IPS-15b (cell line): ENCODE measurements around the gene FAM13B.
A peak's percentile ranks its signal among the peaks of the same experiment; 100 is the strongest.
"Not testable (repeated sequence)": the region's sequence is repeated elsewhere in the genome, so short reads cannot be mapped to it uniquely, and the experiment has no call there.

ENCODE experiments used
- H3K27me3 ChIP-seq: one replicate; pipeline ENCODE4 v1.6.1; 2013; ENCODE audit warnings: low read length; ENCODE audit not compliant: control insufficient read depth, insufficient read depth
- H3K36me3 ChIP-seq: one replicate; pipeline ENCODE4 v1.6.1; 2013; ENCODE audit warnings: low read length; ENCODE audit not compliant: control insufficient read depth, insufficient read depth
- H3K4me1 ChIP-seq: one replicate; pipeline ENCODE4 v1.6.1; 2013; ENCODE audit warnings: mild to moderate bottlenecking, low read length; ENCODE audit not compliant: control insufficient read depth, insufficient read depth
- H3K4me3 ChIP-seq: one replicate; pipeline ENCODE4 v1.5.1; 2013; ENCODE audit warnings: low read depth, low read length
- H3K9ac ChIP-seq: one replicate; pipeline ENCODE4 v1.6.1; 2013; ENCODE audit warnings: low read depth, mild to moderate bottlenecking, low read length
- H3K9me3 ChIP-seq: one replicate; pipeline ENCODE4 v1.6.1; 2013; ENCODE audit warnings: mild to moderate bottlenecking, low read length; ENCODE audit not compliant: control insufficient read depth, insufficient read depth

Gene FAM13B

DNA sequence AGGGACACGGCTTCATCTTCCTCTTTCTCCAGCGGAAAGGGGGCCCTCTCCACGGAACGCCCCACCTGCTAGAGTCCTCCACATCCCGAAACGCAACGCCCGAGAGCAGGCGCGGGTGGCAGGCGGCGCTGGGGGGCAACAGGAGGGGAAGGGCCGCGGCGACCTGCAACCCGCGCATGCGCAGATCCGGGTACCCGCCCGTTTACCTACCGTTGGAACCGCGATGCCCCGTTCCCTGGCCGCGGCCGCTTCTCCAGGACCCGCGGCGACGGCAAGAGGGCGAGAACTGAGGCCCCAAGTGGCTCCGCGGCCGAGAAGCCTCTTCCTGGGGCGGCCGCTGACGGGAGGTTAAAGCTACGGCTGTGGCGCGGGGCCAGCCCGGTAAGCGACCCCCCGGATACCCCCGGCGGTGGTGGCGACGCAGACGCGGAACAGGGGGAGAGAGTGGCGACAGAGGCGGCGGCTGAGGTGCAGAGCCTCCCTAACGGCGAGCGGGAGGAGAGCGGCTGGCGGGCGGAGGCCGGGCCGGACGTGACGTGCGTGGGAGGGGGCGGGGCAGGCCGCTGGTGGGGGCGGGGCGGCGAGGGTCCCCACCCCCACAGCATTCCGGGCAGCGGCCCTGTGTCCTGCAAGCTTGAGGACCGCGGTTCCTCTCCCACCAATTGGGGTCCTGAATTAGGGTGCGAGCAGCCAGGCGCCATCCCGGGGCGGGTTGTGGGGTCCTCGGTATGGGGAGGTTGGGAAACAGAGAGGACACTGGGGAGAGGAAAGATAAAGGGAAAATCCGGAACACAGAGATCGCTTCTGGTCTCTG, at the start of gene FAM13B:
FAM13B (minus strand) TSS at position 508 of the 814 bp plus-strand sequence. CDS start 13,968 bp downstream, outside the sequence.
- H3K9ac ChIP-seq = peak within 1 kb of the TSS; percentile 77
- H3K9me3 ChIP-seq = no peaks in the 10 kb centered on the region
- H3K4me3 ChIP-seq = peak within 1 kb of the TSS; percentile 94
- no peaks in the 10 kb centered on the region for H3K36me3 ChIP-seq
- H3K27me3 ChIP-seq = no peaks in the 10 kb centered on the region
- H3K4me1 ChIP-seq = peaks cover 5% of the 10 kb centered on the region

DNA sequence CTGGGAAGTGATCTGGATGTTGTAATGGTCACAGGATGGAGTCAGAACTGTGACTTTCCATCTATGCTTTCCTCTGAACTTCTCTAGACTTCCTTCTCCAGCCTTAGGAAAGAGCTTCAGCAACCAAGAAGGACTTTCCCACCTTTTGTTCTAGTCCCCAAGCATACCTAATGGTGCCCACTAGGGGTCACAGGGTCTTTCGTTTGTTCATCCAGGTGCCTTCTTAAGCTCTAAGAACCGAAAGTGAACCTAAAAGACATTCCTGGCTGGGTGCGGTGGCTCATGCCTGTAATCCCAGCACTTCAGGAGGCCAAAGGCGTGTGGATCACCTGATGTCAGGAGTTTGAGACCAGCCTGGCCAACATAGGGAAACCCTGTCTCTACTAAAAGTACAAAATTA, 49.2 kb upstream of the FAM13B start:
- Histone ChIP-seq H3K4me1 (peaks cover 21% of the 10 kb centered on the region), H3K36me3 (no peaks in the 10 kb centered on the region), H3K27me3 (peaks cover 13% of the 10 kb centered on the region), H3K9ac (no peak overlapping the region), H3K9me3 (no peaks in the 10 kb centered on the region), H3K4me3 (no peak overlapping the region)

DNA sequence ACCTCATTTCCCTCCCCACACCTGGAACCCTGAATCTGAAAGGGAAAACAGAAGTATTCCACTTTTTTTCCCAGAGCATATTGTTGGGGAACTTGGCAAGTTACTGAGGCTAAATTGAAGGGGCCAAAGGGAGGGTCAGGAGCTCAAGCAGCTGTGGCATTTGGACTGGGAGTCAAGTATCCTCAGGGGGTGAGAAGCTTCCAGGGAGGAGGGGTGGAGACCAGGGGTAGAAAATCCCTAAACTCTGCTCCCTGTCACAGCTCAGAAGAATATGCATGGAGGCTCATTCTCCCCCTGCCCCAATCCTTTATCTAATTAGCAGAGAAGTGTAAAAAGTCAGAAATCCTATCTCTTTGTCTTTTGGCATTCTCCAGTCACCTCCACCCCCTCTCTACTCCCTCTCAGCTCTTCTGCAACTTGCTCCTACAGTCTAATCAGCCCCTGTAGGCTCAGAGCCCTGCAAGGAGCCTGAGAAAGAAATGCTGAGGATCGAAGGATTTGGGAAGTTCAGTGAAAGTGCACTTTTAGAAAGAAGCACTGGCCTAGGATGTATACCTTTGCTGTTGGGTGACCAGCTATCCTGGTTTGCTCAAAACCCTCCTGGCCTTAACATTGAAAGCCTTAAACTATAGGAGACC, 45.2 kb upstream of the FAM13B start:
- Histone ChIP-seq H3K36me3 (no peaks in the 10 kb centered on the region), H3K9me3 (no peaks in the 10 kb centered on the region), H3K4me1 (peaks cover 15% of the 10 kb centered on the region), H3K9ac (no peak overlapping the region), H3K4me3 (no peak overlapping the region), H3K27me3 (no peaks in the 10 kb centered on the region)

DNA sequence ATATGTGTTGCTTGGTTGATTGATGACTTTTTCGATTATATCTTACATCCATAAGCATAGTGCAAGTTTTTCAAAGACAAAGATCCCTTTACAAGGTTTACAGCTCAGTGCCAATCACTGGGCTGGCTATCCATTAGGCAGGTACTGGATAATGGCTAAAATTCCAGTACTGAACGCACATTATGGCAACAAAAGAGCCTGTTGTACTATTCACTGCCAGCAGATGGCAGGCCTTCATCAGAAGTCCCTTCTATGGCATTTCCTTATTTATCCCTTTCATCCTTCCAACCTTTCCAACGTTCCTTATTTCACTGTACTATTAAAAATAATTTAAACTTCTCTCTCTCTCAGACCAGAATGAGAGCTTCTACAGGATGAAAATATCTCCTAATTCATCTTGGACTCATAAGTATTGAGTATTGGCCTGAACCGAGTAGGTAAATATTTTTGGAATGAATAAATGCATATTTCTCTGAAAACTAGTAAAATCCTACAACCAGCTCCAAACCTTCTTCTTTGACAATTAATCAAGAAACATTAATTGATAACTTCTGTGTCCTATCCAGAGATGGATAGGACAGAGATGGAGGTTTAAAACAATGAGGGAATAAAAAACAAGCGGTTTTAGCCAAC, 44.3 kb upstream of the FAM13B start:
- Histone ChIP-seq H3K27me3 (no peaks in the 10 kb centered on the region), H3K36me3 (no peaks in the 10 kb centered on the region), H3K9me3 (no peaks in the 10 kb centered on the region), H3K9ac (no peak overlapping the region), H3K4me3 (no peak overlapping the region), H3K4me1 (peaks cover 15% of the 10 kb centered on the region)

DNA sequence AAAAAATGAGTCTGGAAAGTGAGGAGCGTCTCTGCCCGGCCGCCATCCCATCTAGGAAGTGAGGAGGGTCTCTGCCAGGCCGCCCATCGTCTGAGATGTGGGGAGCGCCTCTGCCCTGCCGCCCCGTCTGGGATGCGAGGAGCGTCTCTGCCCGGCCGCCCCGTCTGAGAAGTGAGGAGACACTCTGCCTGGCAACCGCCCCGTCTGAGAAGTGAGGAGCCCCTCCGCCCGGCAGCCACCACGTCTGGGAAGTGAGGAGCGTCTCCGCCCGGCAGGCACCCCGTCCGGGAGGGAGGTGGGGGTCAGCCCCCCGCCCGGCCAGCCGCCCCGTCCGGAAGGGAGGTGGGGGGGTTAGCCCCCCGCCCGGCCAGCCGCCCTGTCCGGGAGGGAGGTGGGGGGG, 37.1 kb upstream of the FAM13B start:
- H3K36me3 ChIP-seq, H3K9ac ChIP-seq, H3K4me3 ChIP-seq, H3K4me1 ChIP-seq, H3K9me3 ChIP-seq, H3K27me3 ChIP-seq: not testable (repeated sequence)

DNA sequence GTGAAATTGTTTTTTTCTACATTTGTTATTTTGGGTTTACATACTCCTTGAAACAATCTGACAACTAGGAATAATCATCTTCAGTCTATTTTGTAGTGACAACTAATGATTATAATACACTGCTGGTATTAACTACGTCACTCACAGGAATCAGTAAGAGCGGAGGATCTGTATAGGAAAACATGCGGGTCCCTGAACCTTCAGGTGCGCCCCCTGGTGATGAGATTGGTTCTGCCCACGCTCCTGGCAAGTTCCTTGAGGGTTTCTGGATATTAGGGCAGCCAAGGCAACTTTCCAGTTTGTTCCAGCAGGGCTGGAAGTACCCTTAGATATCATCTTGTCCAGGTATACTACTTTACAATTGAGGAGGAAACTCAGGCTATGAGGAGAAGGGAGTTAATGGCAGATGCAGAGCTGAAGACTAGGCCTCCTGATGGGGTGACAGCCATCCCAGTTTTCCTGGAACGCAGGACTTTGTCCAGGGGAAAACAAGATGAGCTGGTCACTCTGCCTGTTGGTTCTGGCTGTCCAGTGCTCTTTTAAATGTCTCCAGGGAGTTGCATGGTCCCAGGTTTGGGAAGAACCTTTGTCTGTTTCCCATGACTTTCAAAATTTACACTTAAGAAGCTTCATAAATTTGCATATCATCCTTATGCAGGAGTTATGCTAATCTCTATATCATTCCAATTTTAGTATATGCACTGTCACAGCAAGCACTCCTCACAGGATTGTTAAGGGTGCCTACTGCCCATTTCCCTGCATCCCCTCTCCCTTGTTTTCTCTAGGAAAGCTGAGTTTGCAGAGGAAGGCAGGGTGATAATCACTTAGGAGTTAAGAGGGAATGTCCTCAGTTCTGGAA, 36.1 kb upstream of the FAM13B start:
- Histone ChIP-seq H3K4me3 (no peak overlapping the region), H3K36me3 (no peaks in the 10 kb centered on the region), H3K4me1 (no peaks in the 10 kb centered on the region), H3K9ac (no peak overlapping the region), H3K27me3 (no peaks in the 10 kb centered on the region), H3K9me3 (no peaks in the 10 kb centered on the region)

DNA sequence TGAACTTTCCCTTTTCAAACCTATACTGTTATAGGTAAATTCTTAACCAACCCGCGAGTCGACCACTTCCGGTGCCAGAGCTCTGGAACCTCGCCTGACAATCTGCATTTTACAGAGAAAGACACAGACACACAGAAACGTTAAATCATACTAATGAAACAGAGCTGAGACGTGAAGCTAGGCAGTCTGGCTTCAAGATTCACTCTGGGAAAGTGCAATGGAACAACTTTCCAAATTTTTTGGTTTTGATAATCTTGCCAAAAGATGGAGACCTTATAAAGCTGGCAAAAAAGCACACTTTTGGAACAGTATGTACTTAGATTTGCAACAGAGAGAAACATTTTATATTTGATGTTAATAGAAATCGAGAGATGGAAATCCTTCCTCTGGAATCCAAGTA, 35.1 kb upstream of the FAM13B start:
- Histone ChIP-seq H3K27me3 (no peaks in the 10 kb centered on the region), H3K4me3 (no peak overlapping the region), H3K9ac (no peak overlapping the region), H3K36me3 (no peaks in the 10 kb centered on the region), H3K9me3 (no peaks in the 10 kb centered on the region), H3K4me1 (no peaks in the 10 kb centered on the region)

DNA sequence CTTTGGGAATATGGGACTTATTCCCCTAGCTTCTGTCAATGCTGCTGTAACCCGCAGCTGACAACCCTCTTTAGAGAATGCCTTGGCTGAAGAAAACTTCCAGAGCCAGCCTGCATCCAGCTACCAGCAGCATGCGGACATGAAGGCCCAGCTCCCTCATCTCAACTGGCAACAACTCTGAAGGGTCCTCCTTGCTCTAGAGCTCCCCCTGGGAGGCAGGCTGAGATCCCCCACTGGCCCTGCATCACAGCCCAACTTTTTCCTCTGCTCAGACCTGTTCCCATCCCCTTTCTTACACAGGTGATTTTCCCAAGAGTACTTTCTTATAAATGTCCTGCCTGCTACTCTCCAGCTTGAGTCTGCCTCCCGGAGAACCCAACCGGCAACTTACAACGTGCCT, 32.2 kb upstream of the FAM13B start:
- Histone ChIP-seq H3K4me3 (no peak overlapping the region), H3K27me3 (no peaks in the 10 kb centered on the region), H3K9me3 (no peaks in the 10 kb centered on the region), H3K9ac (no peak overlapping the region), H3K4me1 (no peaks in the 10 kb centered on the region), H3K36me3 (no peaks in the 10 kb centered on the region)

DNA sequence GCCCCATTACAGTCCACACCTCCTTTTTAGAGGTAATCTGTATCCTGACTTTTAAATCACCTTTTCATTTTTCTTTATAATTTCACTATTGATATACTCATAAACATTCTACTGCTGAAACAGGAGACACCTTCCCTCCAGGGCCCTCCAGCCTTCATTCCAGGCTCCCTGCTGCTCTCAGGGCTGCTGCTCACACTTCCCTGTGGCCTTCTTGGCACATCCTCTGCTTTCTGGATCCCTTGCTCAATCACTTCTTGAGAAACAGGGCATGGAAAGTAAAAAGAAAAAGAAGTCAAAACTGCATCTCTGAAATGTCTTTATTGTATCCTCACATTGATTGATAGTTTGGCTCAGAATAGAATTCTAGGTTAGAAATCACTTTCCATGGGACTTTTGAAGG, 31.6 kb upstream of the FAM13B start:
- H3K4me1 ChIP-seq = no peaks in the 10 kb centered on the region
- H3K9ac ChIP-seq = no peak overlapping the region
- no peaks in the 10 kb centered on the region for H3K36me3 ChIP-seq
- H3K4me3 ChIP-seq = no peak overlapping the region
- H3K9me3 ChIP-seq = no peaks in the 10 kb centered on the region
- H3K27me3 ChIP-seq = no peaks in the 10 kb centered on the region

DNA sequence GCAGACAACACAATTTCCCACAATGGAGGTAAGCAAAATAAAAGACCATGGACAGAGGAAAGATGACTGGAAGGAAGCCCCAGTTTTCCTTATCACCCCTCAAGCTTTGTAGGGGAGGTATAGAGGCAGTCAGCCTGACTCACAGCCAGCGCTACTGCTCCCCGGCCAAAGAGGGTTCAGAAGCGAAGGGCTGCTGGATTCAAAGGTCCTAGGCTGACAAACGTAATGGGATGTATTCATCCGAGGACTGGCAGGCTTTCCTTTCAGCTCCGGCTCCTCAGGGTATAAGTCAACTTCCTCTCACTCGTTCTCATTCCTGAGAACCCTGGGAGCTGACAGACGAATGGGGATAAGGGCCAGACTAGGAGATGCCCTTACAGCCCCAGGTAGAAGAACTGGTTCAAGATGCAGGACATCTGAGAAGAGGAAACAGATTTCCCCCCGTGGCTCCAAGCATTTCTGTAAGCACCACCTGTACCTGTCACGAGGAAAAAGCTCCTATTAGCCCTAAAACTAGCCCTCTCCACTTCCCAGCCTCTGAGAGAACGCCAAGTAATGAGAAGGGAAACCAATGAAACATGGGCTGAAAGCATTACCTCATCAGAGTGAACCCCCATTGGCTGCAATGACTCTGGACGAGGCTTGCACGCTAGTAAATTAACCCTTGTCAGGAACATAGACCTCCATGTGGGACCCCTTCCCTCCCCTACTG, 22.1 kb upstream of the FAM13B start:
- H3K36me3 ChIP-seq = no peaks in the 10 kb centered on the region
- H3K9ac ChIP-seq = no peak overlapping the region
- H3K4me1 ChIP-seq = peaks cover 7% of the 10 kb centered on the region
- H3K9me3 ChIP-seq = no peaks in the 10 kb centered on the region
- H3K4me3 ChIP-seq = peak overlapping the region; percentile 46
- H3K27me3 ChIP-seq = no peaks in the 10 kb centered on the region

DNA sequence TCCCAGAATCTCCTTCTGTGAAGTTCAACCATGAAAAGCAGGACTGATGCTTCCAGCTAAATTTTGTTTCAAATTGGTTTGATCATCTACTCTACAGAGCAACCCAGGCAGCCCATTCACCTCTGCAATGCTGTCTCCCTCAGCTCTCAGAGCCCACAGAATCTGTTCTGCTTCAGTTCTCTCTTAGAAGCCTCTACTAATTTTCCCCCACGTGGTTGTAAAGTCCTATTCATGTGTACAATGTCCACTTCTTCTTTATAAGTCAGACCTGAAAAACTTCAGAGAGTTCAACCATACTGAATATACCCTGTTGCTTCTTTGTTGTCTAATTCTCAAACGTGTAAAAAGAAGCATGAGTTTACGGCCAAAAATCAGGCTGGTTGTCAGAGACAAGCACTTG, 21.3 kb upstream of the FAM13B start:
- Histone ChIP-seq H3K9me3 (no peaks in the 10 kb centered on the region), H3K4me1 (peaks cover 7% of the 10 kb centered on the region), H3K27me3 (no peaks in the 10 kb centered on the region), H3K9ac (no peak overlapping the region), H3K4me3 (no peak overlapping the region), H3K36me3 (no peaks in the 10 kb centered on the region)
